GM12891 (cell line): ENCODE data around the gene ATP2B2.

Source experiments
- POLR2A ChIP-seq: IDR thresholded peaks from 2 replicates; pipeline ENCODE4 v1.6.1; 2011; ENCODE audit warnings: low read depth, low read length, control low read depth
- SPI1 ChIP-seq: IDR thresholded peaks from 2 replicates; pipeline ENCODE4 v1.6.1; 2011; ENCODE audit warnings: low read depth, low read length, control low read depth

- TF ChIP-seq POLR2A = no peak
- TF ChIP-seq SPI1 = no peak
Observed at GRCh38 chr3:10546820-10547263, 41.5 kb upstream of the ATP2B2 start.
